SJSA1 (cell line): ENCODE data around the gene GRN. TPM values are rescaled to one million over a fixed set of nuclear protein-coding genes. Genes with fewer than 3 reads are reported as not detected.
A peak's percentile ranks its signal among the peaks of the same experiment; 100 is the strongest.
"Not testable (repeated sequence)": the region's sequence is repeated elsewhere in the genome, so short reads cannot be mapped to it uniquely, and the experiment has no call there.

Source experiments
- DNase-seq, 2 experiments: peaks; one replicate each; pipeline ENCODE4 v3.0.0-alpha.2; 2015 to 2020; ENCODE audit warnings: low spot score in 2 of 2, low read depth in 1 of 2
- H3K27ac ChIP-seq: fragments of 250-450 bp; sonication (Bioruptor Pico); 2 replicates; pipeline ENCODE4 v1.5.1; 2020; ENCODE audit warnings: mild to moderate bottlenecking, moderate library complexity
- H3K27me3 ChIP-seq: fragments of 250-450 bp; sonication (Bioruptor Pico); replicated peaks from 2 replicates; pipeline ENCODE4 v1.5.1; 2020; ENCODE audit warnings: mild to moderate bottlenecking, moderate library complexity
- H3K36me3 ChIP-seq: fragments of 250-450 bp; sonication (Bioruptor Pico); 2 replicates; pipeline ENCODE4 v1.5.1; 2020; ENCODE audit warnings: mild to moderate bottlenecking
- H3K4me1 ChIP-seq: fragments of 250-450 bp; sonication (Bioruptor Pico); replicated peaks from 2 replicates; pipeline ENCODE4 v1.6.1; 2021; ENCODE audit warnings: mild to moderate bottlenecking
- H3K4me3 ChIP-seq: fragments of 250-450 bp; sonication (Bioruptor Pico); 2 replicates; pipeline ENCODE4 v1.5.1; 2020; ENCODE audit warnings: mild to moderate bottlenecking
- H3K9me3 ChIP-seq: fragments of 250-450 bp; sonication (Bioruptor Pico); replicated peaks from 2 replicates; pipeline ENCODE4 v1.5.1; 2020; ENCODE audit warnings: mild to moderate bottlenecking
- total RNA-seq: library from RNA; depleted of rRNA; stranded (reverse); fragments of >200 nt; shearing (Covaris generic); gene quantifications from 2 replicates; pipeline ENCODE4 v1.2.3, GENCODE V29; 2014

Gene GRN
- total RNA-seq, 1 experiment from 2014 or later: 190 TPM

DNA sequence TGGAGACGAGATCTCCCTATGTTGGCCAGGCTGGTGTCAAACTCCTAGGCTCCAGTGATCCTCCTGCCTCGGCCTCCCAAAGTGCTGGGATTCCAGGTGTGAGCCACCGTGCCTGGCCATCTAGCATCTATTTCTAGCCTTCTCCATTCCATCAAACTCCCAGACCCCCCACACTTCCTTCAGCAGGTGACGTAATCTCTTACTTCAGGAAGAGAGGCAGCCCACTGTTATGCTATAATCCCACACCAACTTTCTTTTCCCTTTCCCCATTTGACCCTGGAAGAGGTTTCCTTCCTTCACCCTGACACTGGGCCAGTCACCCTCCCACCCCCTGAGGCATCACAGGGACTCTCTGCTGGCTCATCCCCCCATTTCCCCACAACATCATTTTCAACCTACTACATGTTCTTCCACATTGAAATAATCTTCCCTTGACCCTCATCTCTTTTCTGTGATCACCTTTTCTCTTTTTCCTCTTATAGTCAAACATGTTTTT is 36.8 kb downstream of the GRN start:
- no peak overlapping the region for H3K27ac ChIP-seq
- DNase-seq: no peak
- H3K4me1 ChIP-seq: peaks cover 14% of the 10 kb centered on the region
- H3K4me3 ChIP-seq: no peak overlapping the region
- peaks cover 42% of the 10 kb centered on the region for H3K27me3 ChIP-seq
- H3K36me3 ChIP-seq: no peaks in the 10 kb centered on the region
- H3K9me3 ChIP-seq: peaks cover 4% of the 10 kb centered on the region; the same call in 1 of the 2 replicates

DNA sequence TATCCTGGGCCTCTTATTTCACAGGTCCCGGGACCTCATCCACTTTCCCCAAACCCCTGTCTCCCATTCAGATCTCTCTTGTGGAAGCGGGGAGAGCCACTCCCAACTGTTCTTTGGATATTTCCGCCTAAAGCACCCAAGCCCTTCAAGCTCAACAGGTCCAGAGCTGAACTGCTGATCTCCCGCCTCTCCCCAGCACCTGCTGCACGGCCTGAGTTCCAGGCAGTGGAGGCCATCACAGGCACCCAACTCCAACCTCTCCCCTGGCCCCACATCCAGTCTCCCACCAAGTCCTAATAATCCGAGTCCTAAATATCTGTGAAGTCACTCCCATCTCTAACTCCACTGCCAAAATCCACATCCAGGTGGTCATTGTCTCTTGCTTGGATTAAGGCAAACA is 37.8 kb downstream of the GRN start:
- Histone ChIP-seq H3K27ac (no peak overlapping the region), H3K4me1 (peaks cover 14% of the 10 kb centered on the region), H3K36me3 (no peaks in the 10 kb centered on the region), H3K4me3 (no peak overlapping the region), H3K9me3 (peaks cover 4% of the 10 kb centered on the region; the same call in 1 of the 2 replicates), H3K27me3 (peaks cover 42% of the 10 kb centered on the region)
- DNase-seq: no peak

DNA sequence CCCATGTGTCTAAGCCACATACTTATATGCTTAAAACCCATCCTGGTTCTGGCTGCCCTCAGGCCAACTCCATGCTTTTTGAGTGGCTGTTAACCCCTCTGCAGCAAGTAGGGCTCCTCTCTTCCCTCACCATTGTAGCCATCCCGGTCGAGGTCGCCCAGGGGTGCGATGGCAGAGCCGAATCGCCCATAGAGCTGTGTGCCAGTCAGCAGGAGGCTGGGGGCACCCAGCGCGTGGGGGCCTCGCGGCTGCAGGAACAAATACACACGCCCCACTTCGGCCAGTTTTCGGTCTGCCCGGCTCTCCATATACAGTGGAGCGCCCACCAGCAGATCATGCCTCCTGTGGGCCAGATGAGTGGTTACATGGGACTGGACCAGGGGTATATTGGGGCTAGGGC is 38.3 kb downstream of the GRN start:
- peaks cover 3% of the 10 kb centered on the region; the same call in 1 of the 2 replicates for H3K9me3 ChIP-seq
- peaks cover 14% of the 10 kb centered on the region for H3K4me1 ChIP-seq
- H3K27me3 ChIP-seq: peaks cover 42% of the 10 kb centered on the region
- no peak overlapping the region for H3K4me3 ChIP-seq
- no peak overlapping the region for H3K27ac ChIP-seq
- no peak for DNase-seq
- H3K36me3 ChIP-seq: no peaks in the 10 kb centered on the region

DNA sequence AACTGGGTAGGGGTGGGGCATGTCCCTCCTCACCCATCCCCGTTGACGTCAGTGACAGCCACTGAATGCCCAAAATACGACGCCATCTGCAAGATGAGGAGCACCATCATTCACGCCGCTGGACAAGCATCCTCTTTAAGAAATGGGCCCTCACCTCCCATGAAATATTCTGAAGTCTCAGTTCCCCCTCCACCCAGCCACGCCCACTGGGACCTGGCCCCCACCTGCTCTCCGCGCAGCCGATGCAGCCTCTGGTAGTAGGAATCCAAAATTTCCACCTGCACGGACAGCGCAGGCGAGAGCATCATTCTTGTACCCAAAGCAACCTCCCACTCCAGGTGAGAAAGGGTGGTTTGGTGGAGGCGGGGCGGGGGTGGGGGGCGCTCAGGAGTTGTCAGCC is 38.8 kb downstream of the GRN start:
- Histone ChIP-seq H3K27me3 (peaks cover 39% of the 10 kb centered on the region), H3K4me3 (no peak overlapping the region), H3K4me1 (peaks cover 14% of the 10 kb centered on the region), H3K27ac (no peak overlapping the region), H3K36me3 (no peaks in the 10 kb centered on the region), H3K9me3 (no peaks in the 10 kb centered on the region; the same call in 1 of the 2 replicates)
- DNase-seq: no peak

DNA sequence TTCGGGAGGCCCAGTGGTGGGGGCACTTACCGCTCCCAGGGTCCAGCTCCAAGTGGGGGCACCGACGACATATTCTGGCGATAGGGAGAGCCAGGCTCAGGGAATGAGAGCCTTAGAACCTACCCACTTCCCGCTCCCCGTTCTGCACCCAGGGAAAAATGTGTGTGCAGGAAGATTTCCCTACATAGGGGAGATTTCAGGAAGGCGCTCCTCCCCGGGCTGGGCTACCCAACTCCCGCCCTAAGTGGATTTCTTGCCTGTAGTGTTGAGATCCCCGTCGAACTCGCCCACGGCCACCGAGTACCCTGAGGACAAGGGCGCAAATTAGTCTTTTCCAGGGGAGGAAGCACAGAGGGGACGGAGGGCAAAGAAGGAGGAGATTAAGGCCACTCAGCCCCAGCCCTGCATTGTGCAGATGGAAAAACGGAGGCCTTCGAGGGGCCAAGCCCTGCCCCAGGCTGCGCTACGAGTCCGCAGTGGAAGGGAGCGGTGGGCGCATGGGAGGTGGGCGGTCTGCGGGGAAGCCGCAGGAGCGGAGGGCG is 39.2 kb downstream of the GRN start:
- Histone ChIP-seq H3K4me3 (no peak overlapping the region), H3K36me3 (no peaks in the 10 kb centered on the region), H3K27ac (no peak overlapping the region), H3K4me1 (peaks cover 14% of the 10 kb centered on the region), H3K27me3 (peaks cover 39% of the 10 kb centered on the region), H3K9me3 (no peaks in the 10 kb centered on the region; the same call in 1 of the 2 replicates)
- DNase-seq: no peak

DNA sequence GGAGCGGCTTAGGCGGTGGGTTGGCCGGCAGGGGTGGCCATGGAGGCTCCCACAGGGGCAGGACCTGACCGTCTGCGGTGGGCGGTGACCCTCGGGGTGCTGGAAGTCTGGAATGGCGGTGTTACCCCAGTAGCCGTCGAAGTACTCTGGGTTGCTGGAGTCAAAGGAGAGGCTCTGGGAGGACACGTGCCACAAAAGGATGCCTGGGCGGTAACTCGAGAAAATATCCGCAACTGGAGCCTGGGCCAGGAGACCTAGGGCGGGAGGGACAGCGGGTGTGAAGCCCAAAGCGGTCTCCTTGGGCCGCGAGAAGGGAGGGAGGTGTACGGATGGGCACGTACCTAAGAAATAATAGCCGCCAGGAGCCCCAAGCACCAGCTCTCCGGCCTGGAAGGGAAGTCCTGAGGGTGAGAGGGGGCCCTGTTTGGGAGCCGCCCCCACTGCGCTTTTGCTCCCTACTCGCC is 39.8 kb downstream of the GRN start:
- no peak overlapping the region for H3K27ac ChIP-seq
- H3K27me3 ChIP-seq: peaks cover 39% of the 10 kb centered on the region
- peak in 1 of 2 experiments; percentile 54 for DNase-seq
- peak overlapping the region; percentile 36 for H3K4me3 ChIP-seq
- H3K4me1 ChIP-seq: peaks cover 14% of the 10 kb centered on the region
- no peaks in the 10 kb centered on the region; the same call in 1 of the 2 replicates for H3K9me3 ChIP-seq
- H3K36me3 ChIP-seq: no peaks in the 10 kb centered on the region

DNA sequence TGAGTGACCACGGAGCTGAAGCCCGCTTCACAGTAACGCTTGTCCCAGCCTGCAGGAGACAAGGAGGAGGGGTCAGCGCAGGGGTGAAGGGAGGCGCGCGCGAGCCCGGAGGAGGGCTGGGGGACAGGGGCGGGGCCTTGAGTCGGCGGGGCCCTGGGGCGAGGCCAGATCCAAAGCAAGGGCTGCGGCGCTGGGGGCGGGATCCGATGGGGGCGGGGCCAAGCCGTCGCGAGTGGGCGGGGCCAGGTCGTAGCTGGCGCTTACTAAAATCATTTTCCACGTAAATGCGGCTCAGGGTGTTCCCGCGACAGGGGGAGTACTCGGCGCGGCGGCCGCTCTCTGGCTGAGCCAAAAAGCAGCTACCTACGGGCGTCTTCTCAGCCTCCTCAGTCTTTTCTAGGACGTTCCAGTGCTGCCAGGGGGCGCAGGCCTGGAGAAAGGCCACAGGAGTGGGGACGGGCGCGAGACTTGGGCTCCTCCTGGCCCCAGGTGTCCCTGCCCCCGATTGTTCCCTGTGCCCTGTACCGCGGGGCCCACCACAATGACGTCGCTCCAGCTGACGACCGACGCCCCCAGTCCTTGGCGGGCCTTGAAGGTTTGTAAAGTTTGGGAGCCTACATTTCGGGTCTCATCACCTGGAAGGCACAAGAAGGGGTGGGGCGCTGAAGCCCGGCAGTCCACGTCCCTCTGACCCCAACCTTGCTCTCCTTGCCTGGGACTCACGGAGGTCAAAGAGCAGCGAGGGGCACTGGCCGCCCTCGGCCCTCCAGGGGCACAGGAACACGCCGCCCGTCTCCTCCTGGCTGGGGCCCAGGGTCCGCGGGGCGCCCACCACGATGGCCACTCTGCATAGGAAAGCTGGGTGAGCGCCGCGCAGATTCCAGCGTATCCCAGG is 40.4 kb downstream of the GRN start:
- DNase-seq: peak in 1 of 2 experiments; percentile 86
- Histone ChIP-seq H3K4me3 (peak overlapping the region; percentile 36), H3K9me3 (no peaks in the 10 kb centered on the region; the same call in 1 of the 2 replicates), H3K27ac (no peak overlapping the region), H3K27me3 (peaks cover 37% of the 10 kb centered on the region), H3K4me1 (peaks cover 14% of the 10 kb centered on the region), H3K36me3 (no peaks in the 10 kb centered on the region)

DNA sequence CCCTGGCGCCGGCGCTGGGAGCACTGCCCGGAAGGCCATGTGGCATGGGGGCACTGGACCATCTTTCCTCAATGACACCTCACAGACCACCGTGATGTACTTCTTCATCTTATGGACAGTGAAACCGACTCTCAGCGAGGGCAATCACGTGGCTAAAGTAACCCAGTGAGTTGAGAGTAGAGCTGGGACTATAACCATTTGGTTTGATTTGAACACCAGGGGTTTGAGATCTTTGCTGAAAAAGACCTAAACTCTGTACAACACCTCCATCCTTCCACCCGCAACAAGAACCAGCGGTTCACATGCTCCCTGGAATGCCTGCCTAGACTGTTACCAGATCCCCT is 41.1 kb downstream of the GRN start:
- H3K36me3 ChIP-seq: no peaks in the 10 kb centered on the region
- no peak for DNase-seq
- H3K4me3 ChIP-seq: no peak overlapping the region
- no peak overlapping the region for H3K27ac ChIP-seq
- H3K9me3 ChIP-seq: no peaks in the 10 kb centered on the region; the same call in 1 of the 2 replicates
- peaks cover 34% of the 10 kb centered on the region for H3K27me3 ChIP-seq
- H3K4me1 ChIP-seq: peaks cover 14% of the 10 kb centered on the region

DNA sequence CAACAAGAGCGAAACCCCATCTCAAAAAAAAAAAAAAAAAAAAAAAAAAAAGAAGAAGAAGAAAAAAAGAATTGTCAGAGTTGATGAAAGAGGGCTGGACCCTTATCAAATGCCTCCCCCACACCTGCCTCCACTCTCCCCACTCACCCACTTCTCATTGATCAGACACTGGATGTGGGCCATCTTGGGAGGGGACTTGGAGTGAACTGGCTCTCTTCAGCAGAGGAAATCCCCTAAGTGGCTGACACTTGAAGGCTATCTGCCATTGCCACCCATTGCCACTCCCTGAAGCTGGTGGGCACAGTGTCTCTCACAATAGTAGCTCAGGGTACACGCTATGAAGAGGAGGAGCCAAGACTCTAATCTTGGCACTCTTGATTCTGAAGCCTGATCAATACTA is 42.7 kb downstream of the GRN start:
- H3K4me1 ChIP-seq: peaks cover 14% of the 10 kb centered on the region

DNA sequence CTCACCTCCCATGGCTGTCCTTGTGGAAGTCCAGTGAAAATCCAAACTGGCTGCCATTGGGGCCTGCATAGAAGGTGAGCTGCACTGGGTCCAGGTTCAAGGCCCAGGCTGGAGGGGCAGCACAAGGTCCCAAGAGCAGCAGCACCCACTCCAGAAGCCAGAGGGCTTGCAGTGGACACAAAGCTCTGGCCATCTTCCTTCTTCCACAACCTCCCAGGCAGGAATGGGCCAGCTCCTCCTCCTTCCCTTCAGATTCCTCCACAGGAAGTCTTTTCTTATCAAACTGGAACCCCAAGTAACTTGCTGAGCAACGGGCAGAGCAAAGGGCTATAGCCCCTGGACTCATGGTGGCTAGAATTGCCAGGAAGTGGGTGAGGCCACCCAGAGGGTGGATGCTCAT is 44.2 kb downstream of the GRN start, which contains the start of gene ITGA2B:
Gene ITGA2B (minus strand): TSS at position 369 of the 400 bp plus-strand sequence. CDS start 176 bp downstream, at position 193.
- no peak within 1 kb of the TSS for H3K27ac ChIP-seq

More for the DNA sequence above, 42.7 kb downstream of the GRN start:
- Histone ChIP-seq H3K27ac (no peak overlapping the region), H3K4me3 (no peak overlapping the region), H3K36me3 (no peaks in the 10 kb centered on the region), H3K27me3 (peaks cover 26% of the 10 kb centered on the region), H3K9me3 (no peaks in the 10 kb centered on the region; the same call in 1 of the 2 replicates)
- DNase-seq: no peak

DNA sequence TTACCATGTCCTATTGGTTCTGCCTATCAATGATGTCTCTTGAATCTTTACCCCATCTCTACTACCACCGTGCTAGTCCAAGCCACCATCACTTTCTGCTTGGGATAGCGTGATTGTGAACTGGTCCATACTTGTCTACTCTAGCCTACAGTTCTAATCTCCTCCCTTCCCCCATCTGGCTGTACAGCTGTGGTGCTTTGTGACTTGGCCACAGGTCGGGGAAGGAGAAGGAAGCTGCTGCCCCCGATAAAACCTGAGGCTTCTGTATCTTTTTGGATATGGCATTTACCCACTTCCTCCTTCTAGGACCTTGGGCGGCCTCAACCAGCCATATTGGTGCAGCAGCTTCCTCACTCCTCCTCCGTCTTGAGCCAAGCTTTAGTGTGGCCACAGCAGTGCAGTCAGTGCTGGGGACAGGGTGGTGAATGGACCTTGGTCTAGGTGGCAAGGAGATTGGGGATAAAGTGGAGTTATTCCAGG is 44.7 kb downstream of the GRN start:
- Histone ChIP-seq H3K4me1 (peaks cover 17% of the 10 kb centered on the region), H3K9me3 (no peaks in the 10 kb centered on the region; the same call in 1 of the 2 replicates), H3K27me3 (peaks cover 9% of the 10 kb centered on the region; the same call in 1 of the 2 replicates), H3K27ac (no peak overlapping the region), H3K4me3 (no peak overlapping the region), H3K36me3 (no peaks in the 10 kb centered on the region)
- DNase-seq: no peak

More for the DNA sequence above, 44.2 kb downstream of the GRN start, which contains the start of gene ITGA2B:
- Histone ChIP-seq H3K4me1 (peaks cover 22% of the 10 kb centered on the region), H3K27me3 (peaks cover 13% of the 10 kb centered on the region; the same call in 1 of the 2 replicates), H3K4me3 (no peak within 1 kb of the TSS), H3K9me3 (no peaks in the 10 kb centered on the region; the same call in 1 of the 2 replicates), H3K36me3 (no peaks in the 10 kb centered on the region)
- DNase-seq: no peak

DNA sequence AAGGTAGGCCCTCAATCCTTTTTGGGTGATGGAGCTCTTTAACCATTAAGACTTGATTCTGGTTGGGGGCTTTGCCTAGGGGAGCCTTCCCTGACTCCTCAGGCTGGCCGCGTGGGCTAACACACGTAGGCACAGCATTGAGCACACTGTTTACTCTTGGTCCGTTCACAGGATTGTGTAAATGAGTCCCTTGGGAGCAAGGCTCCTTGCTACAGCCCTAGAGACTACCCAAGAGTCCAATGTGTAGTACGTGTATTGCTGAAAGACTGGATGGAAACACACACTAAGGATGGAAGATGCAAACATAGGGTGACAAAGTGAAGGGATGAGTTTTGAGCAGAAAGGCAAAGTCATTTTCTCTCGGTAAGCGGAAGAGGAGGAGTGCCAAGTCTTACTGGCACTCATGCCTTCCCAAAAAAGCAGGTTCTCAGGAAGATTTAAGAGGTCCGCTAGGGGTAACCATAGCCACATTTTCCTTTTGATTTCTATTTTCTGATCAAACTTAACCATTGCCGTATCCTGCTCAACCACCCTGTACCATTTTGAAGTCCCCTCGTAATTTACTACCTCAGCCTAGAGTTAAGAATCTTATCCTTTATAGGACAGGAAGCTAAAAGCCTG is 45.3 kb downstream of the GRN start:
- Histone ChIP-seq H3K36me3 (no peaks in the 10 kb centered on the region), H3K4me1 (peaks cover 13% of the 10 kb centered on the region), H3K9me3 (no peaks in the 10 kb centered on the region; the same call in 1 of the 2 replicates), H3K27ac (no peak overlapping the region), H3K4me3 (no peak overlapping the region), H3K27me3 (0 out of 2 replicates have a peak, but pooled peaks cover 5% of the 10 kb centered on the region)
- DNase-seq: no peak

DNA sequence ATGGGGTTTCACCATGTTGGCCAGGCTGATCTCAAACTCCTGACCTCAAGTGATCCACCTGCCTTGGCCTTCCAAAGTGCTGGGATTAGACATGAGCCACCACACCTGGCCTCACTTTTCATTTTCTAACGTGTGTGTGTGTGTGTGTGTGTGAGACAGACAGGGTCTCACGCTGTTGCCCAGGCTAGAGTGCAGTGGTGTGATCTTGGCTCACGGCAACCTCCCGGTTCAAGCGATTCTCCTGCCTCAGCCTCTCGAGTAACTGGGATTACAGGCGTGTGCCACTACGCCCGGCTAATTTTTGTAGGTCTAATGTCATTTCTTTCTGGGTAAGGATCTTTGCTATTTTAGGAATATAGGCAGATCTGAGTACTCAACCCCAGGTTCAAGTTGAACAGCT is 49.0 kb downstream of the GRN start:
- not testable (repeated sequence) for H3K27ac ChIP-seq

More for the DNA sequence above, 49.0 kb downstream of the GRN start:
- peaks cover 26% of the 10 kb centered on the region for H3K36me3 ChIP-seq
- not testable (repeated sequence) for H3K9me3 ChIP-seq, H3K4me1 ChIP-seq, H3K27me3 ChIP-seq, H3K4me3 ChIP-seq, DNase-seq
